GM12875 (cell line): Measurements from ENCODE around the gene LRP8.

Experiments used
- H3K4me3 ChIP-seq: one replicate; pipeline ENCODE4 v1.5.1; 2011; ENCODE audit warnings: low read depth, low read length, control low read depth
- TF ChIP-seq, protein P1 (sequence below): IDR thresholded peaks from 2 replicates; pipeline ENCODE4 v1.5.1; 2011; ENCODE audit warnings: low read depth, mild to moderate bottlenecking, control low read depth, inconsistent platforms, low read length, moderate library complexity, borderline replicate concordance; ENCODE audit not compliant: insufficient read depth

Gene LRP8

GRCh38 chr1:53343831-53344668 lies 16.2 kb upstream of the LRP8 start:
- H3K4me3 ChIP-seq, result no peak overlapping the region
- TF ChIP-seq, protein P1, sequence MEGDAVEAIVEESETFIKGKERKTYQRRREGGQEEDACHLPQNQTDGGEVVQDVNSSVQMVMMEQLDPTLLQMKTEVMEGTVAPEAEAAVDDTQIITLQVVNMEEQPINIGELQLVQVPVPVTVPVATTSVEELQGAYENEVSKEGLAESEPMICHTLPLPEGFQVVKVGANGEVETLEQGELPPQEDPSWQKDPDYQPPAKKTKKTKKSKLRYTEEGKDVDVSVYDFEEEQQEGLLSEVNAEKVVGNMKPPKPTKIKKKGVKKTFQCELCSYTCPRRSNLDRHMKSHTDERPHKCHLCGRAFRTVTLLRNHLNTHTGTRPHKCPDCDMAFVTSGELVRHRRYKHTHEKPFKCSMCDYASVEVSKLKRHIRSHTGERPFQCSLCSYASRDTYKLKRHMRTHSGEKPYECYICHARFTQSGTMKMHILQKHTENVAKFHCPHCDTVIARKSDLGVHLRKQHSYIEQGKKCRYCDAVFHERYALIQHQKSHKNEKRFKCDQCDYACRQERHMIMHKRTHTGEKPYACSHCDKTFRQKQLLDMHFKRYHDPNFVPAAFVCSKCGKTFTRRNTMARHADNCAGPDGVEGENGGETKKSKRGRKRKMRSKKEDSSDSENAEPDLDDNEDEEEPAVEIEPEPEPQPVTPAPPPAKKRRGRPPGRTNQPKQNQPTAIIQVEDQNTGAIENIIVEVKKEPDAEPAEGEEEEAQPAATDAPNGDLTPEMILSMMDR, result no peak

- no peak overlapping the region for H3K4me3 ChIP-seq
- TF ChIP-seq, protein P1, result no peak
These were observed 15.0 kb upstream of the LRP8 start for GRCh38 chr1:53342735-53343470.

DNA sequence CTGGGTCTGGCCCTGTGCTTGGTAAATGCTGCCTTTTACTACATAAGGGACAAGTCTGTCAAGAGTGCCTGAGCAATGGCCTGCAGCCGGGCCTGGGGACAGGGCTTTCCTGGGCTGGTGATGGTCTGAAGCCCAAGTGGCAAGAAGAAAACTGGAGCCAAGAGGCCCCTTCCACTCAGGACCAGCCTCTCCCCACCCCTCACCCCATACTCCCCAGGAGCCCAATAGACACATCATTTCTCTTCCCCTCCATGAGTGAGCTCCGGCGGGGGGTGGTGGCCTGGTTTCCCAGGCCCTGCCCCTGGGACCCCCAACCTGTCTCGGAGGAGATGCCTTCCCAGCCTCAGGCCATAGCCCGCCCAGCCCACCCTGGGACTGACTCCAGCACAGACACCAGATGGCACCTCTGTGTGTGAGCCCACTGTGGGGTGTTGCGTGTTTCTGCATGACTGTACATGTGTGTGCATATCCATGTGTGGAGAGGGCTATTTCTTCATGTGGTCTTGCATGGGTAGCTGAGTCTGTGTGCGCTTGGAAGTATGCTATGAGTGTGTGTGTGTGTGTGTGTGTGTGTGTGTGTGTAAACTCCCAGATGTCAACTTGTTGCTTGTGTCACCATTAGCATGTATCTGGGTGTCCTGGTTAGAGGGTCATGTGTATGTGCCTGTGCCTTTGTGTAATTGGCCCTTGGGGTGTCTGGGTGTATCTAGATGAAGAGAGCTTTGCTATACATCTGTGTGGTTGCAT lies 14.3 kb upstream of the LRP8 start:
- TF ChIP-seq, protein P1, result no peak
- H3K4me3 ChIP-seq, result no peak overlapping the region

- H3K4me3 ChIP-seq, result no peak overlapping the region
- TF ChIP-seq, protein P1, result no peak
These were observed 13.6 kb upstream of the LRP8 start for GRCh38 chr1:53341521-53341895.

DNA sequence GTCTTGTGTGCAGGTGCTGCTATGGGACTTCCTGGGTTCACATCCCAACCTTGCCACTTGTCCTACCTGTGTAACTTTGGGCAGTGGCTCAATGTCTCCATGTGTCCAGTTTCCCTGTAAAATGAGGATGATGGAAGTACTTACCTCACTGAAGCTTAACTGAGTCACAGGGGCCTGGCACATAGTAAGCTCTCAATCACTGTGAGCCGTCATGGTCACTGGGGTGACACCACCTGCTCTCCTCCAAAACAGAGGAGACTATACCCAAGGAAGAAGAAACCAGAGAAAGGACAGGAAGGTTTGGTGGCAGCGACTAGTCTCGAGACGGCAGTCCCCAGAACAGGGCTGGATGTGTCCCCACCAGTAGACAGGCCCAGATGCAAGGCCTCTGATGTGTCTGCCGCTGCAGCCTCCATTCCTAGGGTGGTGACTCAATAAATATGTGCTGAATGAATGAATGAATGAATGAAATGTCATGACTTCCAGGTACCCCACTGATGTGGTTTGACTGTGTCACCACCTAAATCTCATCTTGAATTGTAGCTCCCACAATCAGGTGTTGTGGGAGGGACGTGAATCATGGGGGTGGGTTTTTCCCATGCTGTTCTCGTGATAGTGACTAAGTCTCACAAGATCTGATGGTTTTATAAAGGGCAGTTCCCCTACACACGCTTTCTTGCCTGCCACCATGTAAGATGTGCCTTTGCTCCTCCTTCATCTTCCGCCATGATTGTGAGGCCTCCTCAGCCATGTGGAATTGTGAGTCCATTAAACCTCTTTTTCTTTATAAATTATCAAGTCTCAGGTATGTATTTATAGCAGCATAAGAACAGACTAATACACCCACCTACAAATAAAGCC lies 13.0 kb upstream of the LRP8 start:
- TF ChIP-seq, protein P1, result no peak

More for the DNA sequence above, 13.0 kb upstream of the LRP8 start:
- no peak overlapping the region for H3K4me3 ChIP-seq
